ENCODE data around the gene ABHD8.
A peak's percentile ranks its signal among the peaks of the same experiment; 100 is the strongest.
"Not testable (repeated sequence)": the region's sequence is repeated elsewhere in the genome, so short reads cannot be mapped to it uniquely, and the experiment has no call there.

ABHD8 gene

GRCh38 chr19:17294051-17294891, 9.0 kb downstream of the ABHD8 start:
- peak; percentile 6 for DNase-seq

- DNase-seq: no peak
These were observed 9.6 kb downstream of the ABHD8 start for GRCh38 chr19:17293605-17294004.

- peak; percentile 26 for DNase-seq
These were observed 10.7 kb downstream of the ABHD8 start for GRCh38 chr19:17292301-17293074.

- DNase-seq: no peak
These were observed 13.7 kb downstream of the ABHD8 start for GRCh38 chr19:17289489-17289888.

GRCh38 chr19:17286752-17287151, 16.5 kb downstream of the ABHD8 start:
- DNase-seq: no peak

GRCh38 chr19:17286263-17286662, 17.0 kb downstream of the ABHD8 start:
- DNase-seq: no peak

- DNase-seq: no peak
These were observed 17.6 kb downstream of the ABHD8 start for GRCh38 chr19:17285415-17286135.

GRCh38 chr19:17283504-17283996, 19.7 kb downstream of the ABHD8 start:
- DNase-seq: no peak

GRCh38 chr19:17282488-17283125, 20.6 kb downstream of the ABHD8 start:
- DNase-seq: peak; percentile 82

- no peak for DNase-seq
These were observed 21.6 kb downstream of the ABHD8 start, which contains the start of gene ANKLE1 for GRCh38 chr19:17281391-17282304. Gene ANKLE1 (plus strand): TSS chr19:17281901. CDS start chr19:17281921, 20 bp downstream.

GRCh38 chr19:17279436-17279835, 23.8 kb downstream of the ABHD8 start:
- no peak for DNase-seq

- no peak for DNase-seq
These were observed 27.6 kb downstream of the ABHD8 start for GRCh38 chr19:17275441-17276175.

GRCh38 chr19:17274892-17275291, 28.3 kb downstream of the ABHD8 start:
- not testable (repeated sequence) for DNase-seq

- DNase-seq: no peak
These were observed 34.5 kb downstream of the ABHD8 start for GRCh38 chr19:17268754-17269153.

GRCh38 chr19:17266975-17267788, 36.0 kb downstream of the ABHD8 start, which contains the start of gene BABAM1:
Gene BABAM1 (plus strand): TSS chr19:17267443. CDS start chr19:17268807, 1,364 bp downstream.
- DNase-seq: peak; percentile 96

- no peak for DNase-seq
These were observed 36.6 kb downstream of the ABHD8 start for GRCh38 chr19:17266589-17266974.

GRCh38 chr19:17266026-17266425, 37.2 kb downstream of the ABHD8 start:
- no peak for DNase-seq

GRCh38 chr19:17264641-17264979, 38.6 kb downstream of the ABHD8 start, which contains the start of gene USHBP1:
Gene USHBP1 (minus strand): TSS chr19:17264745. CDS start chr19:17264299, 446 bp downstream.
- no peak for DNase-seq

Data from COR-L47 (cell line).